ENCODE results near the gene GMDS. TPM values are rescaled to one million over a fixed set of nuclear protein-coding genes. Genes with fewer than 3 reads are reported as not detected.

GMDS gene
- total and polyA plus RNA-seq, 2 donors (not counting 1 experiment from before 2014, with no cell fraction given), result 11.5 to 16.4 TPM

- ATAC-seq (ENCODE audit: low read depth), result no peak
- H3K79me2 ChIP-seq (ENCODE audit: control insufficient read depth, insufficient read depth, low read length), result no peaks in the 10 kb centered on the region
- ChIA-PET POLR2A (no interaction called here), CTCF (no interaction called here)
- TF ChIP-seq EZH2 (IDR thresholded peaks at IDR 0.05; ENCODE audit: borderline replicate concordance, insufficient read depth, low read depth, low read length, poor library complexity, severe bottlenecking) (no peak), CTCF (IDR thresholded peaks at IDR 0.05) (no peak)
- intact Hi-C loops (cut with micrococcal nuclease), result no loop called here
- WGBS (ENCODE audit: insufficient coverage), result no CpG with 5 or more reads among the region's 3 CpGs
- H3K9ac ChIP-seq (ENCODE audit: low read length), result no peak overlapping the region
- no peaks in the 10 kb centered on the region for H3K36me3 ChIP-seq (replicated peaks in 1 of 2; ENCODE audit: control extremely low read depth in 1 of 2, control insufficient read depth in 1 of 2, extremely low read depth in 1 of 2, insufficient read depth in 2 of 2, low read length in 1 of 2)
- H3K27ac Mint-ChIP-seq, result no peak overlapping the region
- H3K4me1 ChIP-seq (ENCODE audit: control insufficient read depth in 2 of 2, insufficient read depth in 2 of 2, low read length in 2 of 2), result no peaks in the 10 kb centered on the region
- DNase-seq, result no peak
- H3K4me3 Mint-ChIP-seq, result no peak overlapping the region
- H3K4me3 ChIP-seq (ENCODE audit: control extremely low read depth in 1 of 5, extremely low read depth in 1 of 5, insufficient read depth in 1 of 5, low read depth in 2 of 5, low read length in 4 of 5), result no peak overlapping the region
- no peaks in the 10 kb centered on the region for H3K27me3 ChIP-seq (replicated peaks in 1 of 4; ENCODE audit: control extremely low read depth in 1 of 4, control insufficient read depth in 3 of 4, insufficient read depth in 4 of 4, low read length in 3 of 4)
- no peak overlapping the region for H2AFZ ChIP-seq (ENCODE audit: insufficient read depth, low read depth, low read length, poor library complexity, severe bottlenecking)
- H3K27me3 Mint-ChIP-seq, result no peaks in the 10 kb centered on the region
- no peak overlapping the region for H3K27ac ChIP-seq (ENCODE audit: low read length in 2 of 2)
- H3K9me3 Mint-ChIP-seq (ENCODE audit: insufficient read depth), result peaks cover 5% of the 10 kb centered on the region
- H4K20me1 ChIP-seq (ENCODE audit: control insufficient read depth, insufficient read depth, low read length, poor library complexity, severe bottlenecking), result no peaks in the 10 kb centered on the region
- peaks cover 0 to 3% (median 2%) of the 10 kb centered on the region in 3 donors for H3K9me3 ChIP-seq (ENCODE audit: control extremely low read depth in 1 of 3, control insufficient read depth in 2 of 3, insufficient read depth in 1 of 3, low read length in 2 of 3)
- no peaks in the 10 kb centered on the region for H3K4me1 Mint-ChIP-seq
- no peak overlapping the region for H3K4me2 ChIP-seq (replicated peaks; ENCODE audit: low read depth, low read length, poor library complexity, severe bottlenecking)
Observed at GRCh38 chr6:2004888-2005287, 240.5 kb downstream of the GMDS start.

GRCh38 chr6:2000962-2001361 lies 244.4 kb downstream of the GMDS start:
- H3K4me1 Mint-ChIP-seq, result no peaks in the 10 kb centered on the region
- Histone ChIP-seq H3K9me3 (ENCODE audit: control extremely low read depth in 1 of 3, control insufficient read depth in 2 of 3, insufficient read depth in 1 of 3, low read length in 2 of 3) (peaks cover 0 to 5% (median 2%) of the 10 kb centered on the region in 3 donors), H3K27me3 (replicated peaks in 1 of 4; ENCODE audit: control extremely low read depth in 1 of 4, control insufficient read depth in 3 of 4, insufficient read depth in 4 of 4, low read length in 3 of 4) (no peaks in the 10 kb centered on the region), H3K9ac (ENCODE audit: low read length) (no peak overlapping the region), H3K4me1 (ENCODE audit: control insufficient read depth in 2 of 2, insufficient read depth in 2 of 2, low read length in 2 of 2) (no peaks in the 10 kb centered on the region), H4K20me1 (ENCODE audit: control insufficient read depth, insufficient read depth, low read length, poor library complexity, severe bottlenecking) (no peaks in the 10 kb centered on the region), H3K79me2 (ENCODE audit: control insufficient read depth, insufficient read depth, low read length) (no peaks in the 10 kb centered on the region), H3K4me3 (ENCODE audit: control extremely low read depth in 1 of 5, extremely low read depth in 1 of 5, insufficient read depth in 1 of 5, low read depth in 2 of 5, low read length in 4 of 5) (no peak overlapping the region), H3K27ac (ENCODE audit: low read length in 2 of 2) (no peak overlapping the region), H3K4me2 (replicated peaks; ENCODE audit: low read depth, low read length, poor library complexity, severe bottlenecking) (no peak overlapping the region), H3K36me3 (replicated peaks in 1 of 2; ENCODE audit: control extremely low read depth in 1 of 2, control insufficient read depth in 1 of 2, extremely low read depth in 1 of 2, insufficient read depth in 2 of 2, low read length in 1 of 2) (no peaks in the 10 kb centered on the region), H2AFZ (ENCODE audit: insufficient read depth, low read depth, low read length, poor library complexity, severe bottlenecking) (no peak overlapping the region)
- H3K9me3 Mint-ChIP-seq (ENCODE audit: insufficient read depth), result peaks cover 2% of the 10 kb centered on the region
- H3K27ac Mint-ChIP-seq, result no peak overlapping the region
- ChIA-PET POLR2A (no interaction called here), CTCF (no interaction called here)
- WGBS (ENCODE audit: insufficient coverage), result no CpG with 5 or more reads among the region's 2 CpGs
- ATAC-seq (ENCODE audit: low read depth) (no peak), DNase-seq (no peak)
- H3K4me3 Mint-ChIP-seq, result no peak overlapping the region
- no peak for TF ChIP-seq CTCF (IDR thresholded peaks at IDR 0.05)
- TF ChIP-seq EZH2 (IDR thresholded peaks at IDR 0.05; ENCODE audit: borderline replicate concordance, insufficient read depth, low read depth, low read length, poor library complexity, severe bottlenecking), result no peak
- H3K27me3 Mint-ChIP-seq, result no peaks in the 10 kb centered on the region
- intact Hi-C loops (cut with micrococcal nuclease), result no loop called here
